SW 1271 (cell line): ENCODE data around the gene ERBB2.
"Not testable (repeated sequence)": the region's sequence is repeated elsewhere in the genome, so short reads cannot be mapped to it uniquely, and the experiment has no call there.

Experiments
- DNase-seq, 2 experiments: peaks; one replicate each; lab custom pipeline; 2025; lab: John Stamatoyannopoulos, UW

The ERBB2 gene

DNA sequence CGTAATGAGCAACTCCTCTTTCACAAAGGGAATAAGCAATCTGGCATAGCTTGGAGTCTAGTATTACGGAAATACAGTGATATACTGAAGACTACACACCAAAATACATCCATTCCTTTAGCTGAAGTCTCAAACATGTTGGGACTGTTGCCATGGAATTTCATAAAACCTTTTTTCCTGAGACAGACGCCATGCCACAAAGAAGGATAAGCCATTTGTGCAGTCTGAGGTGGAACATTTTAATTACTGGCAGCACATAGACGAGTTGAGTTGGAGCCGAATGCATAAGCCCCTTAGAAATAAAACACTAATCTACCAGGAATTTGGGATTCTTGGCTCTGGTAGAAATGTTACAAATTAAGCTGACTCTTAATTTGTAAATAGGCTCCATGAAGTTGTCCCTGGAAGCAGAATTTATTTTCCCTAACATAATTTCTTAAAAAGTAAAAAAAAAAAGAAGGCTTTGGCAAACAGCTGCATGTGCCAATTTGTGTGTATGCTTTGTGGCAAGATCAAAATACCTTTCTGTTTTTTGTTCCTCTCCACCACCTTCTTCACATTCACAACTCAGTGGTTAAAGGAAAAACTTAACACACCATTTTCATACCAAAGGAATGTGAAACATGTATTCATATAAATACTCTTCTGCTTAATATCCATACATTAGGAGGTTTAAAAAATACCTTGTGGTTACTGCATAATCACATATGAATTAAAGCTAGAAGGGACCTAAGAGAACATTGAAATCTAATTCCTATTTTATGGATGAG is 63.4 kb downstream of the ERBB2 start:
- no peak for DNase-seq

GRCh38 chr17:39764171-39764570 is 64.3 kb downstream of the ERBB2 start:
- not testable (repeated sequence) for DNase-seq

DNA sequence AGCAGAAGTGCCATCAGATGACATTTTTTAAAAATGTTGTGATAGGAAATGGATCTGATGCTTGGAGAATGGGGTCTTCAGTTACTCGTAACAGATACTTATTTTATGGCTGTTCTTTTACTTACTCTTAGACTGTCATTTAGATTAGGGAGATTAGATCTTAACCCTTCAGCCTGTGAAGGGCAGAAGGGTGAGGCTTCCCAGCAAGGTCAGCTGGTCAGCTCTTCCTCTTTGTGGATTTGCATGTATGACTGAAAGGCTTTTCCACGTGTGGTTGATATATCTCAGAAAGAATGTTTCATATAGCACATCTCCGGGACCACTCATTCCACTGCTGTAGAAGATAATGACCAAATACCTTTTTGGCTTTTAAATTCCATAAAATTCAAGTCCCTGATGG is 65.3 kb downstream of the ERBB2 start:
- no peak for DNase-seq

DNA sequence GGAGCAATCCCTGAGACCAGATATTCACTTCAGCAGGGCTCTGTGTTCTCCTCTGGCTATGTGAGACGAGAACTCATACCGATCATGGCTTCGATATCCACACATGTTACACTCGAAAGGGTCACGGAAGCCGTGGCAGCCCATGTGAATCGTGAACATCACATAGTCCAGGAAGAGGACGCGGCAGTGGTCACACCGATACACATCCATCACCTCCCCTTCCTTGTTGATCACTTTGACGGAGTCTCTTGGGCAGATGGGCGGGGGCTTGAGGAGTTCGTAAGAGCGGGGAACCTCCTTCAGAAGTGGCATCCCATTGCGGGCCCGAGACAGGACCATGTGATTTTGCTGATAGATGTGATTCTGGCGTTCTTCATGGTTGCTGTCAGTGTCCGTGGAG is 65.9 kb downstream of the ERBB2 start:
- DNase-seq, result no peak

GRCh38 chr17:39767147-39767546 is 67.3 kb downstream of the ERBB2 start:
- no peak for DNase-seq

DNA sequence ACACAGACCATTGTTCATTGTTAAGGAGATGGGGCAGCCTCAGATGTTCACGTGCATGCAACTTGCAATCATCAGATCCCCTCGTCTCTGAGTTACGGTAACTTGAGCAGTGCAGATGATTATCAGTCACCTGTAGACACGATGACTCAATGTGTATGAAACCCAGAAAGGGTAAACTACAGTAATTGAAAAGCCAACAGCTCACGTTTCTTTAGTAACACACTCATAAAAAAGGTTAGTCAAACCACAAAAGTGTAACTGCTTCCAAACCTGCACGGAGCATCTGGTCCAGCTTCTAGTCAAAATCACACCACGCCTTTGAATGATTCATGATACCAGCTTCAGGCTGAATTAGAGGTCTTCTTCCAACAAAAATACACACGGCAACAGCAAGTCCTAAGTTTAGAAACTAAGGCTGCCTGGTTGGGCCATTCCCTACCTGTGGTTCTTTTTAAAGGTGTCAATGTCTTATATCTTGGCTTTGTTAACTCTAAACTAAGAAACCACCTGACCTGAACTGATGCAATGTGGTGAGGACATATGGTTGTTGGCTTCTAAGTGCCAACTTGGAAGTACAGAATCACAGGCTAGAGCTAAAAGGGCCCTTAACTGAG is 70.2 kb downstream of the ERBB2 start:
- DNase-seq, result peak in 1 of 2 experiments; percentile 22

DNA sequence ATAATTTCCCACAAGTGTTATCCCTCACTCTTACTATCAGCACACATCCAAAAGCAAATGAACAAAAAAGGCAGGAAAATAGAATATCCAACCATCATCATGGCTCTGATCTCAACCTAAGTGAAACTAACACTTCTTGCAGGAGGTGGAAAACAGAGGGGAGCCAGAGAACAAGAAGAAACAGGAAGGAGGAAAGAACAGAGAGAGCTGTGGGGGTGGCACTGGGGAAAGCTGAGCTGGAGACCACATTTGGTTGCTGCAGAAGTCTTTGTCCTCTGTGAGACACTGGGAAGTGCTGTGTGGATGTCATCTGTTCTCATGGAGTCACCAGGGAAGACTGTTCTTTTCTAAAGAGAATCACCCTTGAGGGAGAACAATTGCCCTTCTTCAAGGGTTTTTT is 72.6 kb downstream of the ERBB2 start:
- DNase-seq, result no peak

DNA sequence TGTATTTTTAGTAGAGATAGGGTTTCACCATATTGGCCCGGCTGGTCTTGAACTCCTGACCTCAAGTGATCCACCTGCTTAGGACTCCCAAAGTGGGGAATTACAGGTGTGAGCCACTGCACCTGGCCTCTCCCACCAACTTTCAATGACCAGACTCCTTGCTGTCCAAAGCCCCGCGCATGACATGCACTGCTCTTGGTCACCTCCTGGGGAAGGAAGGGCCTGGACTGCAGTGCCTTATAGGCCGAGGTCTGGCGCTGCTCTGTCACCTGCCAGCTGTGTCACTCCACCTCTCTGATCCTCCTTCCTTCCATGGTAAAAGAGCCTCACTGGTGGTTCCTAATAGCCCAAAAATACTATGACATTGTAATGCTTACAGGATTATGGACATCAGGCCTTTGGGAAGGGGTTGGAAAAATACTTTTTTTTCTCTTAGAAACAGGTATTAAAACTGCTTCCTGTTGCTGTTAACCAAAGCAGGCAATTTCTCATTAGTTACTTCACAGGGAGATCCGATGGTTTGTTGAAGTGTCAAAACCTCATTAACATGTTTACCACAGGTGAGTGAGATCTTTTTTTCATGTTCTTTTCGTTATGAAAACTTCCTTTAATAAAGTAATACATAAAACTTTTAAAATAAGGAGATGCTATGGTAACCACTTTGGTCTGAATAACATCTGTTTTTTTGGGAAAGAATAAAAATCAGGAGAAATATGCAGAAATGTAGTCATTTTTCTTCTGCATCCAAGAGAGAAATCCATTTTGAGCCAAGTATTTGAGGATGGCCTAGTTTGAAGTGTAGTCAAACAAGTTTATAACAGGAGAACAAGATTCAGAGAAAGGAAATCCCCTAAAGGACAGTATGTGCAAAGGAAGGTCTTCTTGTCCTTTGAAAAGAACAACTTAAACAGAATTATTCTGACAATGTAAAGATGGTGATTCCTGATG is 73.4 kb downstream of the ERBB2 start:
- DNase-seq, result no peak

- no peak for DNase-seq
Observed at GRCh38 chr17:39774047-39774446, 74.2 kb downstream of the ERBB2 start.

GRCh38 chr17:39775031-39775430 is 75.2 kb downstream of the ERBB2 start:
- no peak for DNase-seq

DNA sequence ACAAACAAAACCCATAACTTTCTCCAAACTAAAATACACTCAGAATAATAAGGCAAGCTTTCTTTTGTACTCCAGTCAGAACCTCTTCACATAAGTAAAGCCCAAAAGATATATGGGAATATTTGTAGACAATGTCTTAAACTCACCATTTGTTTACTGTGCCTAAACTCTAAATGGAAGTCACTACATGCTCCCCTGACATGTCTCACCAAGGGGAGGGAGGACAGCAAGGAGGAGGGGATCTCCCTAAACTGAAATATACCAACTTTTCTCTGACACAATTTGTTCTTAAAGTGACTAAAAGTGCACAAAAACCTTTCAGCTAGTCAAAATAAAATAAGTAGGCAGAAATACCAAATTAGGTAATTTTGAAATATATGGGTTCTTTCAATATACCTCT is 76.4 kb downstream of the ERBB2 start:
- no peak for DNase-seq

GRCh38 chr17:39777534-39778365 is 77.9 kb downstream of the ERBB2 start:
- no peak for DNase-seq
